IMR-90 (cell line): Measurements from ENCODE around the gene SLC24A3. TPM values are rescaled to one million over a fixed set of nuclear protein-coding genes. Genes with fewer than 3 reads are reported as not detected.

ENCODE experiments used
- ATAC-seq: fragments of 200-7000 bp; cut with Tn5 transposase; 2 replicates; pipeline ENCODE4 v1.9.1; 2020; ENCODE audit warnings: low read depth, mild to moderate bottlenecking, moderate library complexity
- BruUV-seq: library from RNA; stranded (reverse); fragments of 400-500 nt; replicated peaks from 2 replicates; lab custom pipeline; 2021; lab: Mats Ljungman, UMichigan
- CTCF ChIA-PET: fragments of 300-600 bp; formaldehyde crosslinking; extraction: SDS; loops from one replicate; lab custom pipeline; 2021; ENCODE audit warnings: antibody characterized with exemption; lab: Yijun Ruan, JAX
- POLR2A ChIA-PET: fragments of 300-600 bp; sonication (Branson Sonifier 250); formaldehyde crosslinking; loops from one replicate; lab custom pipeline; 2022; ENCODE audit warnings: antibody characterized with exemption; ENCODE audit not compliant: unreplicated experiment; lab: Charles Lee
- DNase-seq: peaks from one replicate; pipeline ENCODE4 v3.0.0; 2013
- H2AFZ ChIP-seq: replicated peaks from 2 replicates; pipeline ENCODE3; 2013; ENCODE audit warnings: low read length, mild to moderate bottlenecking; ENCODE audit not compliant: poor library complexity
- H2AK5ac ChIP-seq: 2 replicates; pipeline ENCODE4 v1.6.1; 2013; ENCODE audit warnings: low read depth, low read length, inconsistent platforms
- H2AK9ac ChIP-seq: replicated peaks from 2 replicates; pipeline ENCODE3; 2013; ENCODE audit warnings: mild to moderate bottlenecking, low read depth, low read length, moderate library complexity; ENCODE audit not compliant: poor library complexity
- H2BK120ac ChIP-seq: 2 replicates; pipeline ENCODE4 v1.6.1; 2013; ENCODE audit warnings: low read depth, low read length, inconsistent platforms
- H2BK15ac ChIP-seq: 3 replicates; pipeline ENCODE4 v1.6.1; 2013; ENCODE audit warnings: low read depth, low read length, inconsistent platforms
- H2BK20ac ChIP-seq: 2 replicates; pipeline ENCODE4 v1.6.1; 2013; ENCODE audit warnings: low read depth, mild to moderate bottlenecking, inconsistent platforms, low read length, moderate library complexity
- H2BK5ac ChIP-seq: 2 replicates; pipeline ENCODE4 v1.6.1; 2013; ENCODE audit warnings: mild to moderate bottlenecking, low read depth, low read length, inconsistent platforms; ENCODE audit not compliant: poor library complexity, severe bottlenecking
- H3K14ac ChIP-seq: replicated peaks from 2 replicates; pipeline ENCODE4 v1.6.1; 2013; ENCODE audit warnings: low read depth, low read length, inconsistent platforms
- H3K18ac ChIP-seq: 2 replicates; pipeline ENCODE4 v1.6.1; 2013; ENCODE audit warnings: low read depth, low read length, control low read depth
- H3K23ac ChIP-seq: 2 replicates; pipeline ENCODE4 v1.6.1; 2013; ENCODE audit warnings: low read depth, low read length, inconsistent platforms
- H3K27ac ChIP-seq: 2 replicates; pipeline ENCODE4 v1.5.1; 2013; ENCODE audit warnings: mild to moderate bottlenecking, control low read depth, low read length; ENCODE audit not compliant: insufficient read depth
- H3K27me3 ChIP-seq: 2 replicates; pipeline ENCODE4 v1.6.1; 2013; ENCODE audit warnings: low read length; ENCODE audit not compliant: control insufficient read depth, insufficient read depth
- H3K36me3 ChIP-seq: 2 replicates; pipeline ENCODE4 v1.6.1; 2013; ENCODE audit warnings: low read length, mixed read lengths; ENCODE audit not compliant: control insufficient read depth, insufficient read depth
- H3K4ac ChIP-seq: 2 replicates; pipeline ENCODE4 v1.6.1; 2013; ENCODE audit warnings: low read depth, low read length, inconsistent platforms
- H3K4me1 ChIP-seq: 2 replicates; pipeline ENCODE4 v1.6.1; 2013; ENCODE audit warnings: low read length, mixed read lengths; ENCODE audit not compliant: control insufficient read depth, insufficient read depth
- H3K4me2 ChIP-seq: 2 replicates; pipeline ENCODE4 v1.6.1; 2013; ENCODE audit warnings: low read depth, mild to moderate bottlenecking, control low read depth, low read length, moderate library complexity
- H3K4me3 ChIP-seq: 2 replicates; pipeline ENCODE4 v1.5.1; 2013; ENCODE audit warnings: low read depth, mild to moderate bottlenecking, control low read depth, low read length, moderate library complexity; ENCODE audit not compliant: insufficient read depth
- H3K56ac ChIP-seq: 2 replicates; pipeline ENCODE4 v1.6.1; 2013; ENCODE audit warnings: low read length, inconsistent platforms; ENCODE audit not compliant: insufficient read depth; ENCODE audit errors: extremely low read depth
- H3K79me1 ChIP-seq, 2 experiments: 2 replicates each; pipeline ENCODE4 v1.6.1; 2013; ENCODE audit warnings: low read length in 2 of 2, inconsistent platforms in 1 of 2, low read depth in 1 of 2
- H3K9ac ChIP-seq: 2 replicates; pipeline ENCODE4 v1.6.1; 2013; ENCODE audit warnings: low read depth, low read length, control low read depth
- H3K9me1 ChIP-seq: 2 replicates; pipeline ENCODE4 v1.6.1; 2013; ENCODE audit warnings: low read length, inconsistent platforms; ENCODE audit not compliant: insufficient read depth
- H3K9me3 ChIP-seq: 2 replicates; pipeline ENCODE4 v1.6.1; 2013; ENCODE audit warnings: low read length; ENCODE audit not compliant: control insufficient read depth, insufficient read depth
- H4K20me1 ChIP-seq: 2 replicates; pipeline ENCODE4 v1.6.1; 2013; ENCODE audit warnings: low read length, inconsistent platforms; ENCODE audit not compliant: insufficient read depth
- H4K5ac ChIP-seq: 2 replicates; pipeline ENCODE4 v1.6.1; 2013; ENCODE audit warnings: mild to moderate bottlenecking, low read depth, low read length, control low read depth
- H4K8ac ChIP-seq, 2 experiments: 2 replicates each; pipeline ENCODE4 v1.6.1; 2013; ENCODE audit warnings: low read depth in 2 of 2, low read length in 2 of 2, control low read depth in 1 of 2, inconsistent platforms in 1 of 2
- H4K91ac ChIP-seq: 2 replicates; pipeline ENCODE4 v1.6.1; 2013; ENCODE audit warnings: low read depth, low read length, inconsistent platforms; ENCODE audit not compliant: insufficient read depth
- BHLHE40 ChIP-seq: fragments of 150-350 bp; IDR thresholded peaks from 2 replicates; pipeline ENCODE4 v1.6.1; 2016; ENCODE audit warnings: mild to moderate bottlenecking, low read depth, low read length
- CEBPB ChIP-seq: IDR thresholded peaks from 2 replicates; pipeline ENCODE4 v1.6.1; 2012; ENCODE audit warnings: low read depth, low read length, improper control_type of control experiment
- CHD1 ChIP-seq: IDR thresholded peaks from 2 replicates; pipeline ENCODE4 v1.6.1; 2012; ENCODE audit warnings: low read depth, low read length, improper control_type of control experiment
- CTCF ChIP-seq: conservative IDR thresholded peaks from 2 replicates; pipeline ENCODE4 v1.5.1; 2012; ENCODE audit warnings: mild to moderate bottlenecking, low read depth, low read length, improper control_type of control experiment
- ELK1 ChIP-seq: fragments of 150-350 bp; IDR thresholded peaks from 2 replicates; pipeline ENCODE4 v1.6.1; 2016; ENCODE audit warnings: low read depth, mild to moderate bottlenecking, low read length, moderate library complexity, borderline replicate concordance
- FOS ChIP-seq: fragments of 150-350 bp; IDR thresholded peaks from 2 replicates; pipeline ENCODE4 v1.6.1; 2016; ENCODE audit warnings: low read depth, low read length
- MAFK ChIP-seq: IDR thresholded peaks from 2 replicates; pipeline ENCODE4 v1.6.1; 2012; ENCODE audit warnings: low read depth, low read length, improper control_type of control experiment
- MAZ ChIP-seq: IDR thresholded peaks from 2 replicates; pipeline ENCODE4 v1.6.1; 2012; ENCODE audit warnings: low read depth, mild to moderate bottlenecking, low read length, improper control_type of control experiment, moderate library complexity, borderline replicate concordance
- MXI1 ChIP-seq: IDR thresholded peaks from 2 replicates; pipeline ENCODE4 v1.6.1; 2012; ENCODE audit warnings: low read depth, mild to moderate bottlenecking, low read length, moderate library complexity, borderline replicate concordance
- NFE2L2 ChIP-seq: fragments of 150-350 bp; IDR thresholded peaks from 2 replicates; pipeline ENCODE4 v1.6.1; 2016; ENCODE audit warnings: low read depth, mild to moderate bottlenecking, low read length
- POLR2A ChIP-seq: IDR thresholded peaks from 2 replicates; pipeline ENCODE4 v1.6.1; 2012; ENCODE audit warnings: mild to moderate bottlenecking, low read depth, low read length
- RAD21 ChIP-seq: IDR thresholded peaks from 2 replicates; pipeline ENCODE4 v1.6.1; 2012; ENCODE audit warnings: low read length, improper control_type of control experiment
- RCOR1 ChIP-seq: IDR thresholded peaks from 2 replicates; pipeline ENCODE4 v1.6.1; 2012; ENCODE audit warnings: mild to moderate bottlenecking, low read length, improper control_type of control experiment; ENCODE audit not compliant: insufficient replicate concordance
- RFX5 ChIP-seq: IDR thresholded peaks from 2 replicates; pipeline ENCODE4 v1.8.0; 2012; ENCODE audit warnings: low read depth, mild to moderate bottlenecking, low read length, moderate library complexity
- SMC3 ChIP-seq: fragments of 150-350 bp; IDR thresholded peaks from 2 replicates; pipeline ENCODE4 v1.6.1; 2016; ENCODE audit warnings: low read depth, mild to moderate bottlenecking, antibody characterized with exemption, low read length, moderate library complexity
- USF2 ChIP-seq: fragments of 150-350 bp; IDR thresholded peaks from 2 replicates; pipeline ENCODE4 v1.6.1; 2017; ENCODE audit warnings: mild to moderate bottlenecking, antibody characterized with exemption, low read length, low read depth
- WGBS, 2 experiments: methylation state at CpG; one replicate each; pipeline versions ENCODE4 v1.1.5 to v1.1.7; 2013; ENCODE audit warnings: missing lambda C conversion rate in 2 of 2; ENCODE audit not compliant: insufficient read length in 1 of 2; ENCODE audit errors: extremely low coverage in 2 of 2; 5-methylcytosine and 5-hydroxymethylcytosine counted together
- dilution Hi-C: fragments of 300-500 bp; cut with HindIII; formaldehyde crosslinking; loops from one replicate; pipeline ENCODE4 v1.14.3; 2018; ENCODE audit warnings: low sequenced_read_pairs; ENCODE audit not compliant: unreplicated experiment
- in situ Hi-C: fragments of 300-500 bp; cut with MboI; formaldehyde crosslinking; loops from 3 replicates; pipeline ENCODE4 v1.14.3; 2019; ENCODE audit warnings: low sequenced_read_pairs, inconsistent platforms, mixed read lengths
- intact Hi-C: fragments of 100-400 bp; cut with micrococcal nuclease; formaldehyde crosslinking; loops from 2 replicates; pipeline ENCODE4 v1.10.0; 2022
- polyA plus RNA-seq, 3 experiments: library from polyadenylated mRNA; depleted of rRNA; stranded (reverse); fragments of >200 nt; gene quantifications; 2 replicates each; pipeline ENCODE4 v1.2.3, GENCODE V29; 2012; ENCODE audit warnings: low replicate concordance in 1 of 3
- total RNA-seq: library from RNA; depleted of rRNA; stranded (reverse); fragments of >200 nt; gene quantifications from 2 replicates; pipeline ENCODE4 v1.2.3, GENCODE V29; 2012

The SLC24A3 gene
- total and polyA plus RNA-seq, 2 of the 4 experiments (the other 2 are of a cell fraction) = not detected

GRCh38 chr20:19295076-19295475, 82.6 kb downstream of the SLC24A3 start:
- Histone ChIP-seq H2BK120ac (no peak overlapping the region), H3K27me3 (no peaks in the 10 kb centered on the region), H3K36me3 (no peaks in the 10 kb centered on the region), H3K9me1 (no peaks in the 10 kb centered on the region), H4K91ac (no peak overlapping the region), H2BK20ac (no peak overlapping the region), H3K4me1 (no peaks in the 10 kb centered on the region), H3K14ac (no peak overlapping the region), H3K4ac (no peak overlapping the region), H2AK5ac (no peak overlapping the region), H3K9me3 (no peaks in the 10 kb centered on the region; the same call in none of the 2 replicates), H2BK15ac (no peak overlapping the region), H3K9ac (no peak overlapping the region), H3K23ac (no peak overlapping the region), H3K27ac (no peak overlapping the region), H3K79me1 (no peaks in the 10 kb centered on the region), H2AK9ac (no peak overlapping the region), H3K4me3 (no peak overlapping the region), H3K18ac (no peak overlapping the region), H3K56ac (no peak overlapping the region), H2AFZ (no peak overlapping the region), H2BK5ac (no peak overlapping the region), H4K20me1 (no peaks in the 10 kb centered on the region), H3K4me2 (no peak overlapping the region), H4K8ac (no peak overlapping the region), H4K5ac (no peak overlapping the region)
- in situ Hi-C loops = no loop called here
- BruUV-seq = no TSS peak
- no CpG with 5 or more reads among the region's 2 CpGs for WGBS, 2 experiments
- POLR2A ChIA-PET = interaction anchor here (0.6 kb wide), 1 partner anchor 1815 kb away, joined by 6 read pairs; no protein-coding TSS in a partner anchor
- no peak for DNase-seq
- CTCF ChIA-PET = no interaction called here
- intact Hi-C loops = no loop called here
- TF ChIP-seq RCOR1 = no peak
- TF ChIP-seq CEBPB = no peak
- TF ChIP-seq RAD21 = no peak
- no peak for TF ChIP-seq SMC3
- no peak for TF ChIP-seq USF2
- TF ChIP-seq NFE2L2 = no peak
- no peak for TF ChIP-seq POLR2A
- TF ChIP-seq MAZ = no peak
- TF ChIP-seq FOS = no peak
- TF ChIP-seq MAFK = no peak
- TF ChIP-seq MXI1 = no peak
- no peak for TF ChIP-seq CTCF
- TF ChIP-seq CHD1 = no peak
- TF ChIP-seq RFX5 = no peak
- TF ChIP-seq ELK1 = no peak
- no peak for TF ChIP-seq BHLHE40
- dilution Hi-C loops = no loop called here
- no peak for ATAC-seq
